Fibroblast of lung (primary cell): ENCODE results near the gene KCTD13.
"Not testable (repeated sequence)": the region's sequence is repeated elsewhere in the genome, so short reads cannot be mapped to it uniquely, and the experiment has no call there.

Experiments used
- CTCF ChIP-seq, 2 donors: IDR thresholded peaks in 1 of 2; conservative IDR thresholded peaks in 1 of 2; 1 replicate in 1 of 2; 2 replicates in 1 of 2; pipeline ENCODE4 v1.5.1; 2011 to 2012; ENCODE audit warnings: low read length in 2 of 2, control low read depth in 1 of 2, inconsistent platforms in 1 of 2, low read depth in 1 of 2, mild to moderate bottlenecking in 1 of 2
- EZH2 ChIP-seq: IDR thresholded peaks from 2 replicates; pipeline ENCODE4 v1.5.1; 2012; ENCODE audit warnings: low read length, control low read depth, mild to moderate bottlenecking; ENCODE audit errors: missing control alignments

GRCh38 chr16:29931750-29932149 is 5.7 kb upstream of the KCTD13 start:
- not testable (repeated sequence) for TF ChIP-seq CTCF (conservative IDR thresholded peaks at IDR 0.05 in 1 of 2, IDR thresholded peaks at IDR 0.05 in 1 of 2; ENCODE audit: low read depth in 1 of 2, low read length in 2 of 2); EZH2
